Purkinje cell (primary cell): ENCODE results near the gene CCNB1IP1. TPM values are rescaled to one million over a fixed set of nuclear protein-coding genes. Genes with fewer than 3 reads are reported as not detected.

Source experiments
- polyA plus RNA-seq: library from polyadenylated mRNA; unstranded; fragments of >200 nt; fragmentation: Nextera tagmentation; gene quantifications from 2 replicates; pipeline ENCODE4 v1.2.1, GENCODE V29; 2014

The CCNB1IP1 gene, protein sequence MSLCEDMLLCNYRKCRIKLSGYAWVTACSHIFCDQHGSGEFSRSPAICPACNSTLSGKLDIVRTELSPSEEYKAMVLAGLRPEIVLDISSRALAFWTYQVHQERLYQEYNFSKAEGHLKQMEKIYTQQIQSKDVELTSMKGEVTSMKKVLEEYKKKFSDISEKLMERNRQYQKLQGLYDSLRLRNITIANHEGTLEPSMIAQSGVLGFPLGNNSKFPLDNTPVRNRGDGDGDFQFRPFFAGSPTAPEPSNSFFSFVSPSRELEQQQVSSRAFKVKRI
- polyA plus RNA-seq: 14.0 and 27.9 TPM in 2 replicates

GRCh38 chr14:20332788-20333493, at the start of gene CCNB1IP1:
TSS of gene CCNB1IP1 (minus strand) at chr14:20333279. CDS start at chr14:20316523, 16,756 bp downstream.

GRCh38 chr14:20343092-20343861, 10.2 kb upstream of the CCNB1IP1 start, which contains the start of gene PARP2:
TSS of gene PARP2 (plus strand) at chr14:20343635. CDS start at chr14:20343642, 7 bp downstream.

DNA sequence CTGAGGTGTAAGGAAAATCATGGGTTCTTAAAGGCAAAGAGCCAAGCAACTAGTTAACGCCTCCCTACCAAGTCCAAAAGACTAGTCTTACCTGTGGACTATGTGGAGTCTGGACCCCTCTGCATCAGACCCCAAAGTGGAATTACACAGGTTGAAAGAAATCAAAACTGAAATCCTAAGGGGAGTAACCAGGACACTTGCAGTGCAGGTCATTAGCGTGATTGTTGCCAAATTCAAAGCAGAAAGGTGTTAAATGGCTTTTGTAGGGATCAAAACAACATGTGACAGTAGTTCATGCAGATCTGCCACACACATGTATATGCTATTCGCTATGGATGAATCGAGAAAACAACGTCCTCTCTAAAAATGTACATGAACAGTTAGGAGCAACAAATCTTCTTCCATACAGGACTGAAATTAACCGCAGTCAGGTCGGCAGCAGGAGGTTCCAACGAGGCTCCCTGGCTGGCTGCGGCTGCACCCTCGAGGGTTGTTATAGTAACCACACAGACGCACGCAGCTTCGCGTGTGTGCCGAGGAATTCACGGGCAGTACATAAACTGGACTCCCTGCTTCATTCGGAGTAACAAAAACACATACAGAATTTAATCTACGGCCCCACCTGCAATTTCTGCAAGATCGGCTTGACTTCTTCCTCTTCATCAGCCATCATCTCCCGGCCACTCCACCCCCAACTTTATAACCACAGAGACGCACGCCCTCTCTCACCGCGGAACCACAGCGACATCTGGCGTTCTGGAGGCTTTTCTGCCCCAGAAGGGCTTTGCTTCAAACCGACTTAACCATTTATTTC, 27.6 kb downstream of the CCNB1IP1 start, which contains the start of gene TTC5:
Gene TTC5 (minus strand): TSS at position 687 of the 814 bp plus-strand sequence. CDS start 14 bp downstream, at position 673.

Other genes starting within 250 kb of the CCNB1IP1 start
- not detected in 2 replicates for gene OR4K17, start 222.5 kb downstream of the CCNB1IP1 start, polyA plus RNA-seq
- gene OR4N5, start 194.5 kb downstream of the CCNB1IP1 start, polyA plus RNA-seq: not detected in 2 replicates
- gene OR11G2, start 142.4 kb downstream of the CCNB1IP1 start, polyA plus RNA-seq: 0.10 TPM in 1 of 2 replicates, not detected in the other
- gene OR11H6, start 109.6 kb downstream of the CCNB1IP1 start, polyA plus RNA-seq: not detected in 2 replicates
- not detected in 2 replicates for gene OR11H7, start 104.3 kb downstream of the CCNB1IP1 start, polyA plus RNA-seq
- gene OR11H4, start 94.0 kb downstream of the CCNB1IP1 start, polyA plus RNA-seq: not detected in 2 replicates
- gene TTC5, start 27.3 kb downstream of the CCNB1IP1 start, polyA plus RNA-seq: 12.5 and 17.5 TPM in 2 replicates
- gene PARP2, start 10.4 kb upstream of the CCNB1IP1 start, polyA plus RNA-seq: 13.1 and 22.0 TPM in 2 replicates
- gene TEP1, start 80.2 kb upstream of the CCNB1IP1 start, polyA plus RNA-seq: 0.08 and 1.3 TPM in 2 replicates
- gene KLHL33, start 102.9 kb upstream of the CCNB1IP1 start, polyA plus RNA-seq: 0.08 and 0.16 TPM in 2 replicates
- gene OSGEP, start 121.5 kb upstream of the CCNB1IP1 start, polyA plus RNA-seq: 31.4 and 51.1 TPM in 2 replicates
- gene APEX1, start 121.9 kb upstream of the CCNB1IP1 start, polyA plus RNA-seq: 84.3 and 107 TPM in 2 replicates
- gene PIP4P1, start 128.2 kb upstream of the CCNB1IP1 start, polyA plus RNA-seq: 16.3 and 16.4 TPM in 2 replicates
- 1.1 and 10.0 TPM in 2 replicates for gene PNP, start 136.1 kb upstream of the CCNB1IP1 start, polyA plus RNA-seq
- not detected in 2 replicates for gene RNASE10, start 172.3 kb upstream of the CCNB1IP1 start, polyA plus RNA-seq
- gene RNASE9, start 227.8 kb upstream of the CCNB1IP1 start, polyA plus RNA-seq: not detected in 2 replicates